Mesothelial cell of epicardium (in vitro differentiated cells): Measurements from ENCODE around the gene SBNO1. TPM values are rescaled to one million over a fixed set of nuclear protein-coding genes. Genes with fewer than 3 reads are reported as not detected.
"Not testable (repeated sequence)": the region's sequence is repeated elsewhere in the genome, so short reads cannot be mapped to it uniquely, and the experiment has no call there.

Experiments
- DNase-seq, 2 experiments: peaks; one replicate each; pipeline ENCODE4 v3.0.0; 2021; ENCODE audit warnings: low spot score in 2 of 2; ENCODE audit not compliant: unreplicated experiment in 2 of 2
- H3K27ac Mint-ChIP-seq: 2 replicates; pipeline ENCODE4 v1.8.0; 2021; ENCODE audit warnings: mixed read lengths
- H3K27me3 Mint-ChIP-seq: 2 replicates; pipeline ENCODE4 v1.8.0; 2021; ENCODE audit warnings: low read depth, mixed read lengths
- H3K36me3 Mint-ChIP-seq: 2 replicates; pipeline ENCODE4 v1.8.0; 2021; ENCODE audit warnings: mixed read lengths
- H3K4me1 Mint-ChIP-seq: 2 replicates; pipeline ENCODE4 v1.8.0; 2021; ENCODE audit warnings: mixed read lengths
- H3K4me3 Mint-ChIP-seq: 2 replicates; pipeline ENCODE4 v1.8.0; 2021; ENCODE audit warnings: mild to moderate bottlenecking, moderate library complexity, mixed read lengths
- H3K9me3 Mint-ChIP-seq: 2 replicates; pipeline ENCODE4 v1.8.0; 2021; ENCODE audit warnings: mixed read lengths
- total RNA-seq: library from RNA; stranded (reverse); gene quantifications from 3 replicates; pipeline ENCODE4 v1.2.1, GENCODE V29; 2021
- TF ChIP-seq, protein P1 (sequence below): fragments of 200-600 bp; sonication (generic); IDR thresholded peaks from one replicate; pipeline ENCODE4 v1.5.0; 2021; ENCODE audit warnings: antibody characterized with exemption; ENCODE audit not compliant: unreplicated experiment

Gene SBNO1
- 35.0 to 38.0 TPM (median 36.2 TPM) in 3 replicates for total RNA-seq

DNA sequence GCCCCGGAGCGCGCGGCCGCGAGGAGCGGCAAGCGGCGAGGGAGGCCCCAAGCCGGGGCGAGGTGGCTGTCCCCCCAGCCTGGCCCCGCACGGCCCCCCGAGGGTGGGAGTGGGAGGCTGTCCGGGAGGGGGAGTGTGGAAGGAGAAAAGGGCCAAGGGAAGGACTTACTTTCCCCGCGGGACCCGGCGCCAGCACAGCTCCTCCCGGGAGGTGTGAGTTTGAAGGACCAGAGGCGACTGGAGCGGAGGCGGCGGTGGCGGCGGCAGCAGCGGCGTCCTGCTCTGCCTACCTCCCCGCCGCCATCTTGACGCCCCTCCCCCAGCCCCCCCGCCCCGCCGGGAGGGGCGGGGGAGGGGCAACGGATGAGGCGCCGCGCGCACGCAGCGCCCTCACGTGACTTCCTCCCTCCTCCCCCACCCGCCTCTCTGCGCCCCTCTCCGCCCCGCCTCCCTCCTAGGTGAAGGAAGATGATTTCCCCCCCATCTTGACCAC, at the start of gene SBNO1:
Gene SBNO1 (minus strand): TSS at position 316 of the 493 bp plus-strand sequence. CDS start 14,406 bp downstream, outside the sequence.
- DNase-seq: peak; percentile 88 to 94
- Mint-ChIP-seq H3K27me3 (no peaks in the 10 kb centered on the region), H3K9me3 (no peaks in the 10 kb centered on the region), H3K27ac (peak within 1 kb of the TSS; percentile 96), H3K4me1 (peaks cover 12% of the 10 kb centered on the region), H3K4me3 (peak within 1 kb of the TSS; percentile 94), H3K36me3 (no peaks in the 10 kb centered on the region)
- TF ChIP-seq, protein P1, sequence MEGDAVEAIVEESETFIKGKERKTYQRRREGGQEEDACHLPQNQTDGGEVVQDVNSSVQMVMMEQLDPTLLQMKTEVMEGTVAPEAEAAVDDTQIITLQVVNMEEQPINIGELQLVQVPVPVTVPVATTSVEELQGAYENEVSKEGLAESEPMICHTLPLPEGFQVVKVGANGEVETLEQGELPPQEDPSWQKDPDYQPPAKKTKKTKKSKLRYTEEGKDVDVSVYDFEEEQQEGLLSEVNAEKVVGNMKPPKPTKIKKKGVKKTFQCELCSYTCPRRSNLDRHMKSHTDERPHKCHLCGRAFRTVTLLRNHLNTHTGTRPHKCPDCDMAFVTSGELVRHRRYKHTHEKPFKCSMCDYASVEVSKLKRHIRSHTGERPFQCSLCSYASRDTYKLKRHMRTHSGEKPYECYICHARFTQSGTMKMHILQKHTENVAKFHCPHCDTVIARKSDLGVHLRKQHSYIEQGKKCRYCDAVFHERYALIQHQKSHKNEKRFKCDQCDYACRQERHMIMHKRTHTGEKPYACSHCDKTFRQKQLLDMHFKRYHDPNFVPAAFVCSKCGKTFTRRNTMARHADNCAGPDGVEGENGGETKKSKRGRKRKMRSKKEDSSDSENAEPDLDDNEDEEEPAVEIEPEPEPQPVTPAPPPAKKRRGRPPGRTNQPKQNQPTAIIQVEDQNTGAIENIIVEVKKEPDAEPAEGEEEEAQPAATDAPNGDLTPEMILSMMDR: no peak

DNA sequence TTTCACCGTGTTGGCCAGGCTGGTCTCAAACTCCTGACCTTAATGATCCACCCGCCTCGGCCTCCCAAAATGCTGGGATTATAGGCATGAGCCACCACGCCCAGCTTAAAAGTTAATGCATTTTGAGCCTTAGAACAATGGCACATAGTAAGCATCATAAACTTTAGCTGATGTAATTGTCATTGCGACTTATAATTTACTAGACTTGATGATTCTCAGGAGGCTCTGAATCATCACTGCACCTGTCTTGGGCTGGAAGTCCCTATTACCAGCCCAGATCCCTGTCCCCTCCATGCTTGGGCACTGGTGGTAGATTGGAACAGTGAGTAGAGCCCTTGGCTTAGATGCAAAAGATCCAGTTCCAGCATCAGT, 45.4 kb upstream of the SBNO1 start:
- DNase-seq: no peak
- Mint-ChIP-seq H3K4me1 (no peaks in the 10 kb centered on the region), H3K27me3 (no peaks in the 10 kb centered on the region), H3K9me3 (no peaks in the 10 kb centered on the region), H3K36me3 (peaks cover 12% of the 10 kb centered on the region), H3K27ac (no peak overlapping the region), H3K4me3 (no peak overlapping the region)
- TF ChIP-seq, protein P1: no peak

DNA sequence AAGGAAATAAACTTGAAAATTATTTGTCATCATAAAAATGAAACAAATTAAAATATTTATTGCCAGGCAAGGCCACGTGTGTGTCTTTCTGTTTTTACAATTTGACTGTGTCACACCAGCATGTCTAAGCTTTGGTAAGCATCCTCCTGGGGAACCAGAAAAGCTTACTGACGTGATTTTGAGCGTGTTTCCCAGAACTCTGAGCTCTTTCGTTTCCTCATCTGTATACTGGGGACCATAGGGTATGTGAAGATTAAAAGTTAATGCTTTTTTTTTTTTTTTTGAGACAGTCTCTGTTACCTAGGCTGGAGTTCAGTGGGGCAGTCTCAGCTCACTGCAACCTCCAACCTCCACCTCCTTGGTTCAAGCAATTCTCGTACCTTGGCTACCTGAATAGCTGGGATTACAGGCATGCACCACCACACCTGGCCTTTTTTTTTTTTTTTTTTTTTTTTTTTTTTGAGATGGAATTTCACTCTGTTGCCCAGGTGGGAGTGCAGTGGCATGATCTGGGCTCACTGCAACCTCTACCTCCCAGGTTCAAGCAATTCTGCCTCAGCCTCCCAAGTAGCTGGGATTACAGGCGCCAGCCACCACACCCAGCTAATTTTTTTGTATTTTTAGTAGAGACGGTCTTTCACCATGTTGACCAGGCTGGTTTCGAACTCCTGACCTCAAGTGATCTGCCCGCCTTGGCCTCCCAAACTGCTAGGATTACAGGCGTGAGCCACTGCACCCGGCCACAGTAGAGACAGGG, 44.8 kb upstream of the SBNO1 start:
- H3K36me3 Mint-ChIP-seq: peaks cover 15% of the 10 kb centered on the region
- H3K27ac Mint-ChIP-seq, H3K4me1 Mint-ChIP-seq, H3K9me3 Mint-ChIP-seq, H3K4me3 Mint-ChIP-seq, DNase-seq, H3K27me3 Mint-ChIP-seq: not testable (repeated sequence)

DNA sequence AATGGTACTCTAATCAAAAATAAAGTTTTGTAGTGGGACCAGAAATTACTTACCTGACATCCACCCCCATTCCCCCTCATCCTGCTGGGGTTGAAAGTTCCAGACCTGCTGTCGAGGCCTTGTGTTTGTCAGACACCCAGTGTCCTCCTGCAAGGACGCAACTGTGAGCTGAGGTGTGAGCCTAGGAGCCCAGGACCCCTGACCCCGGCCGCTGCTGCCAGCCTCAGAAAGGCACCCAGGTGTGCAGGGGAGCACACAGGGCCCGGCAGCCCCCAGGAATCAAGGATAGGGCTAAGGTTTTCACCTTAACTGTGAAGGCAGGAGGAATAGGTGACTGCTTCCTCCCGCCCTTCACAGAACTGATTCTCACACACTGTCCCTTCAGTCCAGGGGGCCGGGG, 44.0 kb upstream of the SBNO1 start:
- H3K4me3 Mint-ChIP-seq, H3K4me1 Mint-ChIP-seq, H3K27me3 Mint-ChIP-seq: not testable (repeated sequence)

DNA sequence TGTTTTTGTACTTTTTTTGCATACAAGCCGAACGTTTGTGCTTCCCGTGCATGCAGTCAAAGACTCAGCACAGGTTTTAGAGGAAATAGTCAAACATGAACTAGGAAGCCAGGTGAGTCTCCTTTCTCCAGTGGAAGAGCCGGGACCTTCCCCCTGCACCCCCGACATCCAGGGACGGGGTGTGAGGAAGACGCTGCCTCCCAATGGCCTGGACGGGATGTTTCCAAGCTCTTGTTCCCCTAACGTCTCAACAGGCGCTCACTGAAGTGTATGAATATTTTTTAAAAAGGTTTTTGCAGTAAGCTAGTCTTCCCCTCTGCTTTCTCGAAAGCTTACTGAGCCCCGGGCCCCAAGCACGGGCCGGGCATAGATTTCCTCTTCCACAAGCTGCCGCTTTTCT, 43.3 kb upstream of the SBNO1 start:
- H3K4me1 Mint-ChIP-seq, H3K4me3 Mint-ChIP-seq, H3K27ac Mint-ChIP-seq, H3K27me3 Mint-ChIP-seq, DNase-seq, H3K9me3 Mint-ChIP-seq: not testable (repeated sequence)
- H3K36me3 Mint-ChIP-seq: peaks cover 24% of the 10 kb centered on the region

More for the DNA sequence above, 44.0 kb upstream of the SBNO1 start:
- DNase-seq, H3K9me3 Mint-ChIP-seq, H3K27ac Mint-ChIP-seq: not testable (repeated sequence)
- peaks cover 20% of the 10 kb centered on the region for H3K36me3 Mint-ChIP-seq

DNA sequence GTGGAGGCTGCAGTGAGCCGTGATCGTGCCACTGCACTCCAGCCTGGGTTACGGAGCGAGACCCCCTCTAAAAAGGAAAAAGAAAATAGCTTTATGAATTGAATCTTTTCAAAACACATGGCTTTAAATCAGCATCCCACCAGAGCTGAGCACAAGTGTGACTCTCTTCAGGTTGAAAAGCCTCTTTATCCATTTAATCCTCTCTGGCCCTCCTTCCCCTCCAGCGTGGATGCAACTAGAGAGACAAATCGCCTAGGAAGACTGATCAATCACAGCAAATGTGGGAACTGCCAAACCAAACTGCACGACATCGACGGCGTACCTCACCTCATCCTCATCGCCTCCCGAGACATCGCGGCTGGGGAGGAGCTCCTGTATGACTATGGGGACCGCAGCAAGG, 42.6 kb upstream of the SBNO1 start:
- H3K27me3 Mint-ChIP-seq, H3K4me1 Mint-ChIP-seq, H3K9me3 Mint-ChIP-seq, H3K27ac Mint-ChIP-seq, DNase-seq, H3K4me3 Mint-ChIP-seq: not testable (repeated sequence)
- H3K36me3 Mint-ChIP-seq: peaks cover 27% of the 10 kb centered on the region

DNA sequence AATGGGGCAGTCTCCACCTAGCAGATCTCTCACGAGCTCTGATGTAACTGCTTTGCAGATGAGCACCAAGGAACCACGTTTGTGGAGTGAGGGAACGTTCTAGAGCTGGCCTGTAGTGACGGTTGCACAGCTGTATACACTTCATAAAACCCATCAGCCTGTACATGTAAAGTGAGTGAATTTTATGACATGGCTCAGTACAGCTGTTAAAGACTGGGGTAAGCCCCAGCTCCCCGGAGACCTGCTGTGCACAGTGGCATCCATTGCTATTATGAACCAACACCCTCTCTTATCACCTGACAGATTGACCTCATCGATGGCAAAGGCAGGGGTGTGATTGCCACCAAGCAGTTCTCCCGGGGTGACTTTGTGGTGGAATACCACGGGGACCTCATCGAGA, 39.9 kb upstream of the SBNO1 start:
- Mint-ChIP-seq H3K27me3 (no peaks in the 10 kb centered on the region), H3K4me3 (no peak overlapping the region), H3K9me3 (no peaks in the 10 kb centered on the region), H3K36me3 (peaks cover 27% of the 10 kb centered on the region), H3K27ac (no peak overlapping the region), H3K4me1 (no peaks in the 10 kb centered on the region)
- TF ChIP-seq, protein P1: no peak
- DNase-seq: no peak
